HG03039 (cell line): ENCODE measurements around the gene PKDREJ.
A peak's percentile ranks its signal among the peaks of the same experiment; 100 is the strongest.
"Not testable (repeated sequence)": the region's sequence is repeated elsewhere in the genome, so short reads cannot be mapped to it uniquely, and the experiment has no call there.

Experiments used
- ATAC-seq: cut with Tn5 transposase; IDR thresholded peaks from one replicate; pipeline ENCODE4 v1.9.1; 2021; ENCODE audit warnings: mild to moderate bottlenecking, moderate library complexity; ENCODE audit not compliant: unreplicated experiment

Gene PKDREJ

GRCh38 chr22:46267431-46268279 lies 4.5 kb upstream of the PKDREJ start, which contains the start of gene TTC38:
TTC38 (plus strand) TSS chr22:46268008; CDS start chr22:46268040, 32 bp downstream.
- peak; percentile 51 for ATAC-seq

GRCh38 chr22:46265627-46266026 lies 2.5 kb upstream of the PKDREJ start:
- ATAC-seq, result not testable (repeated sequence)

- ATAC-seq, result not testable (repeated sequence)
Measured at GRCh38 chr22:46264520-46264919, 1.4 kb upstream of the PKDREJ start.

DNA sequence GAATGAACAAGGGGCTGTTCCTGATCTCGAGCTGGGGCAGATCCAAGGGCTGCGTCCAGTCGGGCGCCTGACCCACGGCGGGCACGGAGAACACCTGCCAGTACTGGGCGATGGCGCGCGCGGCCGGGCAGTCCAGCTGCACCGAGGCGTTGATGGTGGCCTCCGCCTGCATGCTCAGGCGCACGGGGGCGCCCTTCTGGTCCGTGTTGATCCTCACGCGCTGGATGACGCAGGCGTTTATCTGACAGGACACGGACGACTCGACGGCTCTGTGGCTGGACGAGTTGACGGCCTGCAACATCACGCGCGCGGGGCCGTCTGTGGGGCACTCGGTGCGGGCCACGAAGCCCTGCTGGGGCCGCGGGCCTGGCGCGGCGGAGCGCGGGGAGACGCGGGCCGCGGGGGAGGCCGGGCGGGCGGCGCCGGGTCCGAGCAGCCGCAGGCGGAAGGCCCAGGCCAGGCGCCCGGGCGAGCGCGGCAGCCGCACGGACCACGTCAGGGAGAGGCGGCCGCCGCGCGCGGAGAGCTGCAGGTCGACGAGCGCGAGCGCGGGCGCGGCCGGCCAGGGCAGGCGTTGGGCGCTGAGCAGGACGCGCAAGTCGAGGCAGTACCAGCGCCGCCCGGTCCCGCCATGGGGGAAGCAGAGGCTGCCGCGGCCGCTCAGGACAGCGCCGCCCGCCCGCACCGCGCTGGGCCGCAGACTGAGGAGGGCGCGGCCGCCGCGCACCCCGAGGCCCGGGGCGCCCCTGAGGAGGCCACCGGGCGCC lies 511 bp downstream of the PKDREJ start:
- no peak for ATAC-seq

- ATAC-seq, result no peak
Measured at GRCh38 chr22:46260038-46260437, 3.1 kb downstream of the PKDREJ start.

DNA sequence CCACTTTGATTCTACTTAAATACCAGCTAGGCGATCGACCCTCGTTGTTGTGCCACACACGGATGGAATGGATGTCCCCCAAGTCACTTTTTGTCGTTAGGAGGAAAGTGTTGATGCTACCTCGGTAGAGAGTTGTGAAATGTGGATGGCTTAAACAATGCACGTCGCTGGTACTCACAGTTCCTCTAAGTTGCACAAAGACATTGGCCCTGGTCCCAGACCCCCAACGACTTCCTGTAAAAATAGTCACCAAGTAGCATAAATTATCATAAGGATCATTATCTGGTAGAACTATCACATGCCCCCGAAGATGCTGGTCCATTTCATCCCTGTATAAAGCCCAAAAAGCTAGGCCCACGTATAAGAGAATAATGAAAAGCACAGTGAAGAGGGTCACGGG lies 3.8 kb downstream of the PKDREJ start:
- no peak for ATAC-seq

GRCh38 chr22:46256358-46256958 lies 6.7 kb downstream of the PKDREJ start:
- no peak for ATAC-seq

GRCh38 chr22:46251816-46252380 lies 11.2 kb downstream of the PKDREJ start:
- no peak for ATAC-seq

DNA sequence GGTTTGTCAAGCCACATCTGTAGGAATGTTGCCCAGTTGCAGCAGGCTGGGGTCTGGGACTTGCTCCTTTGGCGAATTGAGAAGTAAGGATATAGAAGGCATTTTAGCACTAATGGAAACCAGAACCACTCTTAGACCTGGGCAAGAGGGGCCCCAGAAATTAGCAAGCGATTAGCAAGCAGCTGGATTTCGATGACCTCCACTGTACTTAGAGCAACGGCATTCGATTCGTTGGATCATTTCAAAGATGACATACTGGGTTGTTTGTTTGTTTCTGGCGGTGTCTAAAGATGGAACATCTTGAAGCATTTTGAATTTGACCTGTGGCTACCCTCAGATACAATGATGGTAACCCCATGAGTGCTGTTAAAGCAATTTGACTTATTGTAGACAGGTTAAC lies 11.9 kb downstream of the PKDREJ start:
- ATAC-seq, result no peak

- ATAC-seq, result no peak
Measured at GRCh38 chr22:46250783-46251125, 12.4 kb downstream of the PKDREJ start.

DNA sequence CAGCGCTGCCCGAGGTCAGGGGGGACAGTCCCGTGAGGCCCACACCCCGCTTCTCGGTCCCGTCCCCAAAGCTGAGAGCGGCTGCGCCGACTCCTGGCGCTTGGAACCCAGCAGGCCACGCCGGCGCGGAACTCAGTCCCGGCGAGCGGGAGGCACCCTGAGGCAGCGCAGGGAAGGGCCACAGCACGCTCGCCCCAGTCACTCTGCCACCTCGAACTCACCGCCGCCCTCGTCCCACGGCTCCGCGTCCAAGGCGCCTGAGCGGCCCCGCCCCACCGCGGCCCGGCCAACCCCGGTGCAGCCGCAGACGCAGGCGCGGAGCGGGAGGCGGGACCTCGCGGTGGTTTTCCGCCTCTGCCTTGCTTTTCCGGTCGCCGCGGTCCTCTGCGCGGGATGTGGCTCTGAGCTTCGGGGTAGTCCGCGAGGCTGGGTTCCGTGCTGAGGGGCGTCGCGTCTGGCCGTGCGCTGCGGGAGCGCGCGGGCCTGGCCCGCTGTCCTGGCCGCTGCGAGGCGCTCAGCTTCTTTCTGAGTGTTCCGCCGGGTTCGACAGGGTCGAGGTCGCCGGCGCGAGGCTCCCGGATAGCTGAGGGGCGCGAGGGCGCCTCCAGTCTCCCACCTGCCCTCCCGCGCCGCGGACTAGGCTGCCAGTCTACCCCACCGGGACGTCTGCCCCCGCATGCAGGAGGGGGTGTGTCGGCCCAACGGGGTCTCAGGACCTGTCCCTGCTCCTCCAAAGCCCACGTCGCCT lies 12.9 kb downstream of the PKDREJ start, which contains the start of gene CDPF1:
CDPF1 (minus strand) TSS at position 259 of the 748 bp plus-strand sequence. CDS start 2,009 bp downstream, outside the sequence.
- peak; percentile 74 for ATAC-seq

DNA sequence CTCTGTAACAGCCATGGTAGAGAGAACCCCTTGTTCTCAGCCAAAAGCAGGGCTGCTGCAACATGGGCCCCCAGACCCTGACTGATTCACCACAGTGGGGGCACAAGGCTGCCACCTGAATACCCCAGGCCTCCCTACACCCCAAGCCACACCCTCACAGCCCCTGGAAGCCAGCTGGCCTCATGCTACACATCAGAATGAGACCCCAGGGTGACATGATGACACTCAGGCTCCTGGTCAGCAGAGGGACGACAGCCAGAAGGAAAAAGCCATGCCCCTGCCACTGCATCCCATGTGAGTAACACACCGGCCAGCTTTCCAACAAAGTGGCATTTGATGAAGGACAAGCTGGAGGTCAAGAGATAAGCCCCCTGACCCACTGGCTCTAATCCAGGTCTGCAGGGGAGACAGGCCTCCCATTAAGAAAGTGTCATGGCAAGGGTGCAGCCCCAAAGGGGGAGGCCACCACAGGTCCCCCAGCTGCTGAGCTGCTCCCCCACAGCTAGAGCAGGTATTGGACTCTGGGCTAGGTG lies 15.6 kb downstream of the PKDREJ start:
- ATAC-seq, result no peak

DNA sequence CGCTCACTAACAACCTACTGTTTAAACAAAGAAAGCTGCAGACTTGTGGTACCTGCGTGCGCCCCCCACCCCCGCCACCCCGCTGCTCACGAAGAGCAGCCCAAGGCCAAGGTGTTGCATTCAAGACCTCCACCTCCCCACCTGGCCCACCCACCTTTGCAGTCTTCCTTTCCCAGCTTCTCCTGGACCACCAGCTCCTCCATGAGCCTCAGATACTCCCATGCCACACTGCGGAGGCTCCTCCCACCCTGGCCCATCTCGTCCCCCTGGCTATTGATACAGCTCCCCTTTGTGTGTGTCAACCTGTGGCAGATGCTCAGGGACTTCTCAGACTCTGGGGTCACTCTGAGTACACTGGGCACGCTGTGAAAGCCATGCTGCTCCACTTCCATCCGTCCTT lies 17.0 kb downstream of the PKDREJ start:
- no peak for ATAC-seq

DNA sequence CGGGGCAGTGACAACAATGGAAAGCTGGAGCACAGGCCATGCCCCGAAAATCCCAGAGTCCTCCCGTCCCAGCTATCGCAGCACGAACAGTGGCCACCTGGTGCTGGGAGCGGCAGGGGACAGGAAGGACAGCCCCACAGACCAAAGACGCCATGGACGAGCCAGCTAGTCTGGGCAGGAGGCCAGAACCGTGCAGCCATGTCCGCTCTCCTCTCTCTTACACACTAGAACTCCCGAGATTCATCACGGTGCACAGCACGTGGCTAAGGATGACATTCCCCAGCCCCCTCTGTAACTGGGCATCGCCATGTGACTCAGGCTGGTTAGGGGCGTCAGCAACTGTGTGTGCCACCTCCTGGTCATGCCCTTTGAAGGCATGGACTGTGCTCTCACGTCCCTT lies 17.6 kb downstream of the PKDREJ start:
- ATAC-seq, result no peak

DNA sequence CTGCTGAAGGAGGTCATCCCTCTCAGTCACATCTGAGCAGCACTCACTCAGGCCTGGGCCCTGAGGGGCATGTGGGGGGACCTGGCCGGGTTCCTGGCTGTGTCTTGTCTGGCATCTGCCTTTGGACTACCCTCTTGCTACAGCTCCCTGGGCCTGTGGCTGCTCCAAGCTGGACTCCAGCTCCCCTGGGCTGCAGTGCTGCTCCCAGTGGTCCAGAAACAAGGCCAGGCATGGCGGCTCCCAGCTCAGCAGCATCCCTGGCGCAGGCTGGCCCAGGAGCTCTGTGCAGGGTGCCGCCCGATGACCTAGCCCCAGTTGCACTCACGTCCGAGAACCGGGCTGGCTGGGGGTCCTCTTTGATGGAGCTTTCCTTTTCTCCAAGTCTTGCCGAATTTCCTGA lies 18.4 kb downstream of the PKDREJ start:
- no peak for ATAC-seq

GRCh38 chr22:46242076-46242475 lies 21.1 kb downstream of the PKDREJ start:
- ATAC-seq, result no peak

GRCh38 chr22:46241396-46242007 lies 21.6 kb downstream of the PKDREJ start:
- ATAC-seq, result no peak

GRCh38 chr22:46240907-46241306 lies 22.2 kb downstream of the PKDREJ start:
- no peak for ATAC-seq

DNA sequence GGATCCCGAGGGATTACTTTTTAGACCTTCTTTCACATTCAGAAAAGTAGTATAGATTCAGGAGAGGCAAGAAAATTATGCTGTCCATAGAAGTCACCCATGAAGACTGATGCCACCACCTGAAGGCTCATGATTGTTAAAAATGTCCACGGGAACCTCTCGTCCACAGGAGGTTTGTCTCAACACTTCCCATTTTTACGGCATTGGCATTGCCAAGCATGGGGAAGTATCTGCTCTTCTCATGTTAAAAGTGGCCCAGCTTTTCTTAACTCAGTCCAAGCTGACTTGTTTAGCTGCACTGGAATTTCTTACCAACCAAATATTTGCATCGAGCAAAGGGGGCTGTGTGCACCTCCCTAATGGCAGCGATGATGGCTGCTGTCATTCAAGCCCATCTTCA lies 22.6 kb downstream of the PKDREJ start:
- ATAC-seq, result no peak

DNA sequence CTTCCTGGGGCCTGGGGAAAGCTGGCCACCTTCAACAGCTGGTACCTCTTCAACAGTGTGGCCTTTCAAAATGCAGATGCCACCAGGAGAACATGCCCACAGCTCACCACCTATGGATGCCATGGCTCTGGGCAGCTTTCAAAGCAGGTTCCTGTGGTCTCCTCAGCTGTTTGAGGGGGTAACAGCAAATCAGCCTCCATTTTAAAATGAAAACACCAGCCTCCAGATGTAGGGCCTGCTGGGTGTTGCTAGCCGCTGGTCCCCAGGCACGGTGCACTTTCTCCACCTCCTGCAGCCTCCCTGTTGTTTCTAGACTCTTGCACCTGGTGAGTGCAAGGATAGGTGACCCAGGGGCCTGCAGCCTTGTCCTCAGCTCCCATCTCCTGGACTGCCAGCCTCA lies 23.1 kb downstream of the PKDREJ start:
- ATAC-seq, result no peak
